Measurements from ENCODE around the gene RYR3. TPM values are rescaled to one million over a fixed set of nuclear protein-coding genes. Genes with fewer than 3 reads are reported as not detected.

Gene RYR3
- total RNA-seq, 1 donor from 2014 or later: under 0.01 TPM

GRCh38 chr15:33311312-33311971 lies 675 bp downstream of the RYR3 start:
- no peak overlapping the region for H3K4me3 ChIP-seq (ENCODE audit: low read depth, low read length)
- no peak for DNase-seq (ENCODE audit: low read depth)
- no peak for FAIRE-seq
- H3K36me3 ChIP-seq (ENCODE audit: control insufficient read depth, insufficient read depth, low read length): no peaks in the 10 kb centered on the region
- TF ChIP-seq CTCF (IDR thresholded peaks at IDR 0.05; ENCODE audit: insufficient read depth, low read length, severe bottlenecking): no peak
- H3K27me3 ChIP-seq (ENCODE audit: control insufficient read depth, insufficient read depth, low read length): peaks cover 24% of the 10 kb centered on the region

- Histone ChIP-seq H3K27me3 (ENCODE audit: control insufficient read depth, insufficient read depth, low read length) (peaks cover 27% of the 10 kb centered on the region), H3K36me3 (ENCODE audit: control insufficient read depth, insufficient read depth, low read length) (no peaks in the 10 kb centered on the region), H3K4me3 (ENCODE audit: low read depth, low read length) (no peak overlapping the region)
- DNase-seq (ENCODE audit: low read depth) (peak; percentile 65), FAIRE-seq (no peak)
- no peak for TF ChIP-seq CTCF (IDR thresholded peaks at IDR 0.05; ENCODE audit: insufficient read depth, low read length, severe bottlenecking)
These were observed 2.7 kb downstream of the RYR3 start for GRCh38 chr15:33313491-33313890.

GRCh38 chr15:33314069-33314468 lies 3.3 kb downstream of the RYR3 start:
- TF ChIP-seq CTCF (IDR thresholded peaks at IDR 0.05; ENCODE audit: insufficient read depth, low read length, severe bottlenecking): no peak
- FAIRE-seq (no peak), DNase-seq (ENCODE audit: low read depth) (no peak)
- Histone ChIP-seq H3K27me3 (ENCODE audit: control insufficient read depth, insufficient read depth, low read length) (peaks cover 27% of the 10 kb centered on the region), H3K36me3 (ENCODE audit: control insufficient read depth, insufficient read depth, low read length) (no peaks in the 10 kb centered on the region), H3K4me3 (ENCODE audit: low read depth, low read length) (no peak overlapping the region)

GRCh38 chr15:33315044-33315443 lies 4.3 kb downstream of the RYR3 start:
- no peak for TF ChIP-seq CTCF (IDR thresholded peaks at IDR 0.05; ENCODE audit: insufficient read depth, low read length, severe bottlenecking)
- no peak overlapping the region for H3K4me3 ChIP-seq (ENCODE audit: low read depth, low read length)
- no peaks in the 10 kb centered on the region for H3K36me3 ChIP-seq (ENCODE audit: control insufficient read depth, insufficient read depth, low read length)
- DNase-seq (ENCODE audit: low read depth) (no peak), FAIRE-seq (no peak)
- H3K27me3 ChIP-seq (ENCODE audit: control insufficient read depth, insufficient read depth, low read length): peaks cover 20% of the 10 kb centered on the region

- no peaks in the 10 kb centered on the region for H3K36me3 ChIP-seq (ENCODE audit: control insufficient read depth, insufficient read depth, low read length)
- H3K27me3 ChIP-seq (ENCODE audit: control insufficient read depth, insufficient read depth, low read length): peaks cover 6% of the 10 kb centered on the region
- FAIRE-seq (no peak), DNase-seq (ENCODE audit: low read depth) (no peak)
- no peak for TF ChIP-seq CTCF (IDR thresholded peaks at IDR 0.05; ENCODE audit: insufficient read depth, low read length, severe bottlenecking)
- H3K4me3 ChIP-seq (ENCODE audit: low read depth, low read length): no peak overlapping the region
These were observed 7.1 kb downstream of the RYR3 start for GRCh38 chr15:33317896-33318295.

- H3K27me3 ChIP-seq (ENCODE audit: control insufficient read depth, insufficient read depth, low read length): peaks cover 7% of the 10 kb centered on the region
- no peak for TF ChIP-seq CTCF (IDR thresholded peaks at IDR 0.05; ENCODE audit: insufficient read depth, low read length, severe bottlenecking)
- no peak for FAIRE-seq
- no peak overlapping the region for H3K4me3 ChIP-seq (ENCODE audit: low read depth, low read length)
- H3K36me3 ChIP-seq (ENCODE audit: control insufficient read depth, insufficient read depth, low read length): no peaks in the 10 kb centered on the region
- DNase-seq (ENCODE audit: low read depth): no peak
These were observed 9.2 kb downstream of the RYR3 start for GRCh38 chr15:33320017-33320416.
